HepG2 (cell line): ENCODE data around the gene CIB1. TPM values are rescaled to one million over a fixed set of nuclear protein-coding genes. Genes with fewer than 3 reads are reported as not detected.

ENCODE experiments used
- ATAC-seq: fragments of 200-7000 bp; cut with Tn5 transposase; 3 replicates; pipeline ENCODE4 v1.9.1; 2020; ENCODE audit warnings: mild to moderate bottlenecking, moderate library complexity
- BruUV-seq: library from RNA; stranded (reverse); fragments of 400-500 nt; replicated peaks from 2 replicates; lab custom pipeline; 2021; lab: Mats Ljungman, UMichigan
- CTCF ChIA-PET: fragments of 300-600 bp; formaldehyde crosslinking; extraction: SDS; loops from one replicate; lab custom pipeline; 2021; ENCODE audit warnings: low total read pairs, inconsistent platforms, low intra/inter-chr PET ratio; lab: Yijun Ruan, JAX
- POLR2A ChIA-PET: fragments of 350-600 bp; sonication (Branson Sonifier 250); formaldehyde crosslinking; loops from one replicate; lab custom pipeline; 2020; ENCODE audit warnings: antibody characterized with exemption, inconsistent platforms; lab: Yijun Ruan, JAX
- DNase-seq: peaks from one replicate; pipeline ENCODE4 v3.0.0-alpha.2; 2015; ENCODE audit warnings: low spot score
- FAIRE-seq: peaks from 3 replicates; lab custom pipeline; 2011; peaks lifted over from hg19 to GRCh38; lab: Jason Lieb, UNC
- H2AFZ ChIP-seq: one replicate; pipeline ENCODE4 v1.6.1; 2011; ENCODE audit warnings: low read length, inconsistent platforms
- H3K27ac ChIP-seq: fragments of 300-600 bp; 3 replicates; pipeline ENCODE4 v1.8.0; 2011; ENCODE audit warnings: mixed run types, mild to moderate bottlenecking, mixed read lengths, low read length, inconsistent platforms; ENCODE audit not compliant: insufficient read depth; ENCODE audit errors: extremely low read length
- H3K27me3 ChIP-seq, 2 experiments: fragments of 200-600 bp in 1 of 2; 2 replicates in 1 of 2; 3 replicates in 1 of 2; pipeline versions ENCODE4 v1.6.0 to v1.8.0; 2011; ENCODE audit warnings: low read length in 2 of 2, mild to moderate bottlenecking in 2 of 2, moderate library complexity in 2 of 2, inconsistent platforms in 1 of 2; ENCODE audit not compliant: insufficient read depth in 2 of 2, control insufficient read depth in 1 of 2
- H3K36me3 ChIP-seq, 2 experiments: fragments of 200-600 bp in 1 of 2; replicated peaks in 1 of 2; 2 replicates in 1 of 2; 3 replicates in 1 of 2; pipeline versions ENCODE4 v1.5.1 to v1.8.0; 2011; ENCODE audit warnings: low read length in 2 of 2, inconsistent platforms in 1 of 2; ENCODE audit not compliant: insufficient read depth in 2 of 2, control insufficient read depth in 1 of 2
- H3K4me1 ChIP-seq: 2 replicates; pipeline ENCODE4 v1.5.1; 2012; ENCODE audit warnings: low read length, inconsistent platforms; ENCODE audit not compliant: insufficient read depth
- H3K4me2 ChIP-seq: 2 replicates; pipeline ENCODE4 v1.6.0; 2011; ENCODE audit warnings: low read depth, low read length, inconsistent platforms
- H3K4me3 ChIP-seq, 3 experiments: fragments of 200-600 bp in 1 of 3; sonication (generic), shearing (Covaris generic) in 1 of 3; replicated peaks in 1 of 3; 2 replicates each; pipeline ENCODE4 v1.5.1; 2011 to 2016; ENCODE audit warnings: low read length in 3 of 3, inconsistent platforms in 2 of 3, low read depth in 2 of 3, mild to moderate bottlenecking in 2 of 3, control low read depth in 1 of 3, mixed read lengths in 1 of 3; ENCODE audit not compliant: insufficient read depth in 1 of 3
- H3K79me2 ChIP-seq: one replicate; pipeline ENCODE4 v1.6.1; 2011; ENCODE audit warnings: low read length, inconsistent platforms; ENCODE audit not compliant: insufficient read depth
- H3K9ac ChIP-seq: 2 replicates; pipeline ENCODE4 v1.6.0; 2011; ENCODE audit warnings: mild to moderate bottlenecking, low read depth, low read length, inconsistent platforms; ENCODE audit not compliant: insufficient read depth
- H3K9me3 ChIP-seq: 2 replicates; pipeline ENCODE4 v1.5.1; 2012; ENCODE audit warnings: mild to moderate bottlenecking, low read length
- H4K20me1 ChIP-seq: 2 replicates; pipeline ENCODE4 v1.6.0; 2011; ENCODE audit warnings: inconsistent platforms, mild to moderate bottlenecking, low read length, moderate library complexity; ENCODE audit not compliant: insufficient read depth
- CBX2 ChIP-seq, 2 experiments: fragments of 200-600 bp in 1 of 2; sonication (generic); formaldehyde crosslinking in 1 of 2; IDR thresholded peaks; 2 replicates each; pipeline versions ENCODE4 v1.7.0 to v1.8.1; 2018 to 2022; ENCODE audit warnings: low read depth in 2 of 2, low read length in 1 of 2, mild to moderate bottlenecking in 1 of 2, missing genetic modification reagents in 1 of 2
- FOXA1 ChIP-seq, 2 experiments: fragments of 450-650 bp in 1 of 2; sonication (generic) in 1 of 2; formaldehyde crosslinking in 1 of 2; IDR thresholded peaks; 2 replicates each; pipeline versions ENCODE4 v1.4.0 to v1.6.1; 2016 to 2020; ENCODE audit warnings: missing genetic modification reagents in 1 of 2
- HES4 ChIP-seq: sonication (generic); formaldehyde crosslinking; IDR thresholded peaks from 2 replicates; pipeline ENCODE4 v1.9.0; 2021; ENCODE audit warnings: mild to moderate bottlenecking, missing genetic modification reagents, borderline replicate concordance
- KAT7 ChIP-seq: IDR thresholded peaks from 2 replicates; pipeline ENCODE4 v1.6.1; 2018; ENCODE audit warnings: borderline replicate concordance, missing compliant biosample characterization
- NR2F6 ChIP-seq, 2 experiments: IDR thresholded peaks; 2 replicates each; pipeline ENCODE4 v1.6.1; 2016; ENCODE audit warnings: antibody characterized with exemption in 1 of 2, mild to moderate bottlenecking in 1 of 2
- PRDM4 ChIP-seq: sonication (generic); formaldehyde crosslinking; IDR thresholded peaks from 2 replicates; pipeline ENCODE4 v1.9.0; 2021; ENCODE audit warnings: missing genetic modification reagents, borderline replicate concordance
- RBM22 ChIP-seq: fragments of 200-400 bp; formaldehyde crosslinking; optimal IDR thresholded peaks from 2 replicates; pipeline ENCODE3; 2017; ENCODE audit warnings: mild to moderate bottlenecking, low read length, moderate library complexity
- SOX13 ChIP-seq, 3 experiments: fragments of 450-650 bp in 1 of 3; sonication (generic) in 1 of 3; formaldehyde crosslinking in 1 of 3; IDR thresholded peaks in 2 of 3; conservative IDR thresholded peaks in 1 of 3; 2 replicates each; pipeline versions ENCODE4 v1.5.0 to v1.6.1; 2016 to 2020; ENCODE audit warnings: antibody characterized with exemption in 1 of 3, mild to moderate bottlenecking in 1 of 3, missing compliant biosample characterization in 1 of 3, missing genetic modification reagents in 1 of 3, moderate library complexity in 1 of 3
- ZNF317 ChIP-seq: sonication (generic); formaldehyde crosslinking; IDR thresholded peaks from 2 replicates; pipeline ENCODE4 v1.5.0; 2020; ENCODE audit warnings: mild to moderate bottlenecking, missing genetic modification reagents
- ZNF431 ChIP-seq: sonication (generic); formaldehyde crosslinking; IDR thresholded peaks from 2 replicates; pipeline ENCODE4 v1.9.0; 2022; ENCODE audit warnings: missing genetic modification reagents, low read depth, mild to moderate bottlenecking, borderline replicate concordance
- ZNF761 ChIP-seq: sonication (generic); formaldehyde crosslinking; conservative IDR thresholded peaks from 2 replicates; pipeline ENCODE4 v1.4.0; 2020; ENCODE audit warnings: mild to moderate bottlenecking, missing genetic modification reagents
- ZNF790 ChIP-seq: sonication (generic); formaldehyde crosslinking; IDR thresholded peaks from 2 replicates; pipeline ENCODE4 v1.8.0; 2022; ENCODE audit warnings: missing genetic modification reagents, mild to moderate bottlenecking, borderline replicate concordance
- WGBS: methylation state at CpG from one replicate; pipeline ENCODE4 v1.1.6; 2017; ENCODE audit warnings: low lambda C conversion rate; 5-methylcytosine and 5-hydroxymethylcytosine counted together
- in situ Hi-C: cut with HindIII; loops from 2 replicates; pipeline ENCODE4 v1.10.0; 2017; ENCODE audit warnings: low pct_unique_long_range_greater_than_20kb; ENCODE audit not compliant: extremely low pct_ligation_motif_present
- intact Hi-C: fragments of 100-400 bp; cut with micrococcal nuclease; formaldehyde crosslinking; loops from one replicate; pipeline ENCODE4 v1.10.0; 2022; ENCODE audit not compliant: unreplicated experiment
- polyA plus RNA-seq, 8 experiments: library from polyadenylated mRNA; depleted of rRNA in 3 of 8; stranded (reverse) in 7 of 8; unstranded in 1 of 8; fragments of >200 nt; fragmentation: Illumina TruSeq in 4 of 8; extraction: Trizol in 4 of 8; gene quantifications; 2 replicates each; pipeline versions ENCODE4 v1.2.1 to v1.2.3, GENCODE V29; 2011 to 2016; ENCODE audit warnings: low read depth in 4 of 8, missing spikeins in 1 of 8, mixed read lengths in 1 of 8; ENCODE audit not compliant: insufficient read depth in 1 of 8
- total RNA-seq, 5 experiments: library from RNA; depleted of rRNA; stranded (reverse); fragments of >200 nt; fragmentation: Illumina TruSeq; extraction: Trizol; gene quantifications; 2 replicates each; pipeline ENCODE4 v1.2.3, GENCODE V29; 2016; ENCODE audit warnings: low read depth in 1 of 5
- TF ChIP-seq, protein P1 (sequence below): IDR thresholded peaks from 2 replicates; pipeline ENCODE4 v1.6.1; 2016; ENCODE audit warnings: low read depth, missing genetic modification reagents, missing compliant biosample characterization
- TF ChIP-seq, protein P2 (sequence below): IDR thresholded peaks from 2 replicates; pipeline ENCODE4 v1.6.1; 2018; ENCODE audit warnings: missing genetic modification reagents

The CIB1 gene
- total and polyA plus RNA-seq, 2 of the 13 experiments (the other 11 are each of a cell fraction or from before 2014, with no cell fraction given): 38.7 to 72.7 TPM

DNA sequence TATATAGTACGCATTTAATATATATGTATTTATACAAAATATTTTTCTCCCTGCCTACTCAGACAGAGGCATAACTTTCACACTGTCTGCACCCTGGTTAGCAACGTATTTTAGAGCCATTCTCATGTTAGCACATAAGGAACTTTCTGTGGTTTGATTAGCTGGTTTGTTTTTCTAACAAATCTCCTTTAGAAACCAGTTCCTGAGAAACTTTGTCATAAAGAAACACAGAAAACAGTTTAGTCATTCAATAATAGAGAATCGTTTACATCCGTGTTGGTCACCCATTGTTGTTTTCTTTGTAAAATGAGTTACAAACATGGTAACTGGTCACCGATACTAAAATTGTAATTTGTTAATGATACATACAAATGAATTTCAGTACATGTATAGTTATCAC lies 25.8 kb upstream of the CIB1 start:
- Histone ChIP-seq H3K4me3 (no peak overlapping the region), H3K4me2 (no peak overlapping the region), H3K27me3 (no peaks in the 10 kb centered on the region), H3K4me1 (peaks cover 31% of the 10 kb centered on the region), H2AFZ (no peak overlapping the region), H3K79me2 (no peaks in the 10 kb centered on the region), H3K9me3 (no peaks in the 10 kb centered on the region), H3K27ac (no peak overlapping the region), H4K20me1 (no peaks in the 10 kb centered on the region), H3K36me3 (no peaks in the 10 kb centered on the region), H3K9ac (no peak overlapping the region)
- no peak for ATAC-seq
- POLR2A ChIA-PET: no interaction called here
- BruUV-seq: no TSS peak
- intact Hi-C loops: no loop called here
- in situ Hi-C loops: no loop called here
- no peak for FAIRE-seq
- no peak for DNase-seq
- CTCF ChIA-PET: no interaction called here
- WGBS: 78% methylated on average over 5 of the region's 5 CpGs
- TF ChIP-seq FOXA1 (IDR thresholded peaks at IDR 0.05): no peak
- TF ChIP-seq FOXA1 (CRISPR knock-in tag; IDR thresholded peaks at IDR 0.05): no peak
- no peak for TF ChIP-seq RBM22
- TF ChIP-seq PRDM4: no peak
- TF ChIP-seq ZNF761: no peak
- no peak for TF ChIP-seq KAT7 (CRISPR knock-in tag)
- TF ChIP-seq NR2F6 (IDR thresholded peaks at IDR 0.05): no peak
- no peak for TF ChIP-seq NR2F6 (CRISPR knock-in tag; IDR thresholded peaks at IDR 0.05)
- no peak for TF ChIP-seq ZNF790 (CRISPR knock-in tag)
- TF ChIP-seq, protein P1, sequence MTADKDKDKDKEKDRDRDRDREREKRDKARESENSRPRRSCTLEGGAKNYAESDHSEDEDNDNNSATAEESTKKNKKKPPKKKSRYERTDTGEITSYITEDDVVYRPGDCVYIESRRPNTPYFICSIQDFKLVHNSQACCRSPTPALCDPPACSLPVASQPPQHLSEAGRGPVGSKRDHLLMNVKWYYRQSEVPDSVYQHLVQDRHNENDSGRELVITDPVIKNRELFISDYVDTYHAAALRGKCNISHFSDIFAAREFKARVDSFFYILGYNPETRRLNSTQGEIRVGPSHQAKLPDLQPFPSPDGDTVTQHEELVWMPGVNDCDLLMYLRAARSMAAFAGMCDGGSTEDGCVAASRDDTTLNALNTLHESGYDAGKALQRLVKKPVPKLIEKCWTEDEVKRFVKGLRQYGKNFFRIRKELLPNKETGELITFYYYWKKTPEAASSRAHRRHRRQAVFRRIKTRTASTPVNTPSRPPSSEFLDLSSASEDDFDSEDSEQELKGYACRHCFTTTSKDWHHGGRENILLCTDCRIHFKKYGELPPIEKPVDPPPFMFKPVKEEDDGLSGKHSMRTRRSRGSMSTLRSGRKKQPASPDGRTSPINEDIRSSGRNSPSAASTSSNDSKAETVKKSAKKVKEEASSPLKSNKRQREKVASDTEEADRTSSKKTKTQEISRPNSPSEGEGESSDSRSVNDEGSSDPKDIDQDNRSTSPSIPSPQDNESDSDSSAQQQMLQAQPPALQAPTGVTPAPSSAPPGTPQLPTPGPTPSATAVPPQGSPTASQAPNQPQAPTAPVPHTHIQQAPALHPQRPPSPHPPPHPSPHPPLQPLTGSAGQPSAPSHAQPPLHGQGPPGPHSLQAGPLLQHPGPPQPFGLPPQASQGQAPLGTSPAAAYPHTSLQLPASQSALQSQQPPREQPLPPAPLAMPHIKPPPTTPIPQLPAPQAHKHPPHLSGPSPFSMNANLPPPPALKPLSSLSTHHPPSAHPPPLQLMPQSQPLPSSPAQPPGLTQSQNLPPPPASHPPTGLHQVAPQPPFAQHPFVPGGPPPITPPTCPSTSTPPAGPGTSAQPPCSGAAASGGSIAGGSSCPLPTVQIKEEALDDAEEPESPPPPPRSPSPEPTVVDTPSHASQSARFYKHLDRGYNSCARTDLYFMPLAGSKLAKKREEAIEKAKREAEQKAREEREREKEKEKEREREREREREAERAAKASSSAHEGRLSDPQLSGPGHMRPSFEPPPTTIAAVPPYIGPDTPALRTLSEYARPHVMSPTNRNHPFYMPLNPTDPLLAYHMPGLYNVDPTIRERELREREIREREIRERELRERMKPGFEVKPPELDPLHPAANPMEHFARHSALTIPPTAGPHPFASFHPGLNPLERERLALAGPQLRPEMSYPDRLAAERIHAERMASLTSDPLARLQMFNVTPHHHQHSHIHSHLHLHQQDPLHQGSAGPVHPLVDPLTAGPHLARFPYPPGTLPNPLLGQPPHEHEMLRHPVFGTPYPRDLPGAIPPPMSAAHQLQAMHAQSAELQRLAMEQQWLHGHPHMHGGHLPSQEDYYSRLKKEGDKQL (CRISPR knock-in tag): no peak
- TF ChIP-seq CBX2 (IDR thresholded peaks at IDR 0.05; ENCODE audit: low read depth, low read length): no peak
- TF ChIP-seq CBX2 (CRISPR knock-in tag; IDR thresholded peaks at IDR 0.05; ENCODE audit: low read depth): no peak
- TF ChIP-seq HES4 (CRISPR knock-in tag): no peak
- no peak for TF ChIP-seq ZNF317
- no peak for TF ChIP-seq ZNF431 (CRISPR knock-in tag)
- TF ChIP-seq, protein P2, sequence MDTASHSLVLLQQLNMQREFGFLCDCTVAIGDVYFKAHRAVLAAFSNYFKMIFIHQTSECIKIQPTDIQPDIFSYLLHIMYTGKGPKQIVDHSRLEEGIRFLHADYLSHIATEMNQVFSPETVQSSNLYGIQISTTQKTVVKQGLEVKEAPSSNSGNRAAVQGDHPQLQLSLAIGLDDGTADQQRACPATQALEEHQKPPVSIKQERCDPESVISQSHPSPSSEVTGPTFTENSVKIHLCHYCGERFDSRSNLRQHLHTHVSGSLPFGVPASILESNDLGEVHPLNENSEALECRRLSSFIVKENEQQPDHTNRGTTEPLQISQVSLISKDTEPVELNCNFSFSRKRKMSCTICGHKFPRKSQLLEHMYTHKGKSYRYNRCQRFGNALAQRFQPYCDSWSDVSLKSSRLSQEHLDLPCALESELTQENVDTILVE: no peak
- no peak for TF ChIP-seq SOX13 (IDR thresholded peaks at IDR 0.05)
- no peak for TF ChIP-seq SOX13 (CRISPR knock-in tag; conservative IDR thresholded peaks at IDR 0.05 in 1 of 2, IDR thresholded peaks at IDR 0.05 in 1 of 2)
